Colonic mucosa (tissue), 4 donors: ENCODE results near the gene TAF5. TPM values are rescaled to one million over a fixed set of nuclear protein-coding genes. Genes with fewer than 3 reads are reported as not detected.

Experiments
- DNase-seq: peaks from one replicate; pipeline ENCODE4 v3.0.0-alpha.2; 2020
- H3K27ac ChIP-seq: fragments of 200-600 bp; one replicate; pipeline ENCODE4 v1.8.0; 2021
- H3K27me3 ChIP-seq: fragments of 200-600 bp; one replicate; pipeline ENCODE4 v1.8.0; 2021
- H3K36me3 ChIP-seq: fragments of 200-600 bp; one replicate; pipeline ENCODE4 v1.8.0; 2021
- H3K4me1 ChIP-seq: fragments of 200-600 bp; one replicate; pipeline ENCODE4 v1.8.0; 2021; ENCODE audit warnings: mild to moderate bottlenecking
- H3K4me3 ChIP-seq: fragments of 200-600 bp; one replicate; pipeline ENCODE4 v1.8.0; 2021
- H3K9ac ChIP-seq, 2 donors: one replicate each; pipeline ENCODE4 v1.7.0; 2013; ENCODE audit warnings: control low read depth in 2 of 2, low read depth in 2 of 2, low read length in 2 of 2
- H3K9me3 ChIP-seq: fragments of 200-600 bp; one replicate; pipeline ENCODE4 v1.8.0; 2021
- intact Hi-C: fragments of 100-400 bp; cut with DNase I; formaldehyde crosslinking; loops from one replicate; pipeline ENCODE4 v1.14.1; 2022
- microRNA-seq: library from miRNA; unstranded; fragments of <30 nt; microRNA quantifications from one replicate; pipeline ENCODE4, GENCODE V29; 2019
- total RNA-seq, 2 donors: library from RNA; stranded (reverse); fragmentation: NEBNext Ultra II Directional in 1 of 2; extraction: Animal tissue kit (Norgen Biotek cat#: 25700) in 1 of 2; gene quantifications; one replicate each; pipeline ENCODE4 v1.2.1, GENCODE V29; 2021
- TF ChIP-seq, protein P1 (sequence below): fragments of 200-600 bp; IDR thresholded peaks from one replicate; pipeline ENCODE4 v1.8.0; 2022; ENCODE audit warnings: antibody characterized with exemption, mild to moderate bottlenecking
- donor health status: healthy.
- donor health status: DM: no; HTN: no; CAD: no.
- donor health status: DM: no; HTN: no; CAD: no.

Gene TAF5
- total RNA-seq, 2 donors from 2014 or later: 5.5 to 10.3 TPM

DNA sequence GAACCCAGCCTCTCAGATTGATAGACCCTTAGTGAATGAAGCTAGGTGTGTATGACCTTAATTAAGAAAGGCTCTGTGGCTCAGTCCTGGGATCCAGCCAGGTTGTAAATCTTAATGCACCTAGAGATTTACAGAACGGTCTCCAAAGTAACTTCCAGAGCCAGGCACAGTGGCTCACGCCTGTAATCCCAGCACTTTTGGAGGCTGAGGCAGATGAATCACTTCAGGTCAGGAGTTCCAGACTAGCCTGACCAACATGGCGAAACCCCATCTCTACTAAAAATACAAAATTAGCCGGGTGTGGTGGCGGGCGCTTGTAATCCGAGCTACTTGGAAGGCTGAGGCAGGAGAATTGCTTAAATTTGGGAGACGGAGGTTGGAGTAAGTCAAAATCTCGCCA, 60.1 kb downstream of the TAF5 start:
- H3K27me3 ChIP-seq: no peaks in the 10 kb centered on the region
- no peaks in the 10 kb centered on the region for H3K4me1 ChIP-seq
- H3K36me3 ChIP-seq: peaks cover 11% of the 10 kb centered on the region
- no peak overlapping the region for H3K9ac ChIP-seq
- no peak for DNase-seq
- TF ChIP-seq, protein P1, sequence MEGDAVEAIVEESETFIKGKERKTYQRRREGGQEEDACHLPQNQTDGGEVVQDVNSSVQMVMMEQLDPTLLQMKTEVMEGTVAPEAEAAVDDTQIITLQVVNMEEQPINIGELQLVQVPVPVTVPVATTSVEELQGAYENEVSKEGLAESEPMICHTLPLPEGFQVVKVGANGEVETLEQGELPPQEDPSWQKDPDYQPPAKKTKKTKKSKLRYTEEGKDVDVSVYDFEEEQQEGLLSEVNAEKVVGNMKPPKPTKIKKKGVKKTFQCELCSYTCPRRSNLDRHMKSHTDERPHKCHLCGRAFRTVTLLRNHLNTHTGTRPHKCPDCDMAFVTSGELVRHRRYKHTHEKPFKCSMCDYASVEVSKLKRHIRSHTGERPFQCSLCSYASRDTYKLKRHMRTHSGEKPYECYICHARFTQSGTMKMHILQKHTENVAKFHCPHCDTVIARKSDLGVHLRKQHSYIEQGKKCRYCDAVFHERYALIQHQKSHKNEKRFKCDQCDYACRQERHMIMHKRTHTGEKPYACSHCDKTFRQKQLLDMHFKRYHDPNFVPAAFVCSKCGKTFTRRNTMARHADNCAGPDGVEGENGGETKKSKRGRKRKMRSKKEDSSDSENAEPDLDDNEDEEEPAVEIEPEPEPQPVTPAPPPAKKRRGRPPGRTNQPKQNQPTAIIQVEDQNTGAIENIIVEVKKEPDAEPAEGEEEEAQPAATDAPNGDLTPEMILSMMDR: no peak
- no peaks in the 10 kb centered on the region for H3K9me3 ChIP-seq
- intact Hi-C loops: no loop called here
- H3K27ac ChIP-seq: no peak overlapping the region
- no peak overlapping the region for H3K4me3 ChIP-seq

DNA sequence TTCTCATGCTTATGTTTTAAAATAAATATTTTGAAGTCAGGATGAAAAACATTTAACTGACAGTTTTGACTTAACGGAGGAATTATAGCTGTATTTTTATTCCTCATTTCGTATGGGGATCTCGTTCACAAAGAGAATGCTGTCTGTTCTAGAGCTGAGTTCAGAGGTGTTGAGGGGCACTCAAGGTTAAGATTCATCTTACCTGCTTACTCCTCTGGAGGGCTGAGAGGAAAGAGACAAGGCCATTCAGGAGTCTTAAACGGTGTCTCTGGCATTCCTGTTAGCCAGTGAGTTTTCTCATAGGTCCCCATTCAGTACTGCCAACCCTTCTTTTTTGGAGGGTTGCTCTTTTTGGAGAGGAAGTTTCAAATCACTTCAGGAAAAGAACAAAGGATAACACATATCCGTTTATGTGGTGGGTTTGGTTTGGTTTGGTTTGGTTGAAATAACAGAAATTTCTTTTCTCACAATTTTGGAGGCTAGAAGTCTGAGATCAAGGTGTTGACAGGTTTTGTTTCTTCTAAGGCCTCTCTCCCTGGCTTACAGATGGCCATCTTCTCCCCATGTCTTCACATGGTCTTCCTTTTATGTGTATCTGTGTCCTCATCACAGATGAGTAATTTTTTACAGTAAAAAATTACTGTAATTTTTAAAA, 61.3 kb downstream of the TAF5 start:
- no peak overlapping the region for H3K4me3 ChIP-seq
- no peak overlapping the region for H3K27ac ChIP-seq
- no peak for DNase-seq
- no peaks in the 10 kb centered on the region for H3K9me3 ChIP-seq
- intact Hi-C loops: no loop called here
- H3K27me3 ChIP-seq: no peaks in the 10 kb centered on the region
- no peak overlapping the region for H3K9ac ChIP-seq
- H3K36me3 ChIP-seq: peaks cover 5% of the 10 kb centered on the region
- no peaks in the 10 kb centered on the region for H3K4me1 ChIP-seq
- TF ChIP-seq, protein P1: no peak

DNA sequence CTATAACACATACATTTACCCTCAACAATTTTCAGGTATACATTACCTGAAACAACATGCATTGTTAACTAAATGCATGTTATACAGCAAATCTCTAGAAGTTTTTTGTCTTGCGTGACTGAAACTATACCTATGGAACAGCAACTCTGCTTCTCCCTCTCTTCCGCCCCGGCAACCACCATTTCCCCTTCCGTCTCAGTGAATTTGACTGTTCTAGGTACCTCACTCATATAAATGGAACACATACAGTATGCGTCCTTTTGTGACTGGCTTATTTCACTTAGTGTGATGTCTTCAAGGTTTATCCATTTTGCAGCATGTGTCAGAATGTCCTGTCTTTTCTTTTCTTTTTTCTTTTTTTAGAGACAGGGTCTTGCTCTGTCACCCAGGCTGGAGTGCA, 61.9 kb downstream of the TAF5 start:
- Histone ChIP-seq H3K9ac (no peak overlapping the region), H3K4me1 (no peaks in the 10 kb centered on the region), H3K4me3 (no peak overlapping the region), H3K27ac (no peak overlapping the region), H3K27me3 (no peaks in the 10 kb centered on the region), H3K9me3 (no peaks in the 10 kb centered on the region), H3K36me3 (peaks cover 4% of the 10 kb centered on the region)
- no peak for DNase-seq
- intact Hi-C loops: no loop called here
- TF ChIP-seq, protein P1: no peak

DNA sequence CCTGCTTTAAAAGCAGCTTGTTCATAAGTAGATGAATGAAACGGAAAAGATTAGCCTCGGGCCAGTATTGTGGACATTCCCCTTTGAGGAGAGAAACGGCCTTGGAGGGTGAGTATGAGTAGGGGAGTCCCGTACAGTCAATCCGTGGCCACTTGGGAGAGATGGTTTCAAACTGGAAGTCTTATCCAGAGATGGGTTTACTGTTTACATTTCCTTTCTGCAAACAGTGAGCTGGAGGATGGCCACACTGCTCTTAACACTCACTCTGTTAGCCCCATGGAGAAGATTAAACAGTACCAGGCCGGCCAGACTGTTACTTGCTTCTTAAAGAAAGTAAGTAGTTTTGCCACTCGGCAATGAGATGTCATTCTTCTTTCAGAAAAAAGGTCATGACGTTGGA, 64.1 kb downstream of the TAF5 start:
- intact Hi-C loops: no loop called here
- H3K9ac ChIP-seq: no peak overlapping the region
- H3K27me3 ChIP-seq: no peaks in the 10 kb centered on the region
- no peaks in the 10 kb centered on the region for H3K9me3 ChIP-seq
- no peak overlapping the region for H3K27ac ChIP-seq
- H3K4me3 ChIP-seq: no peak overlapping the region
- no peaks in the 10 kb centered on the region for H3K4me1 ChIP-seq
- no peaks in the 10 kb centered on the region for H3K36me3 ChIP-seq
- DNase-seq: no peak
- TF ChIP-seq, protein P1: no peak

DNA sequence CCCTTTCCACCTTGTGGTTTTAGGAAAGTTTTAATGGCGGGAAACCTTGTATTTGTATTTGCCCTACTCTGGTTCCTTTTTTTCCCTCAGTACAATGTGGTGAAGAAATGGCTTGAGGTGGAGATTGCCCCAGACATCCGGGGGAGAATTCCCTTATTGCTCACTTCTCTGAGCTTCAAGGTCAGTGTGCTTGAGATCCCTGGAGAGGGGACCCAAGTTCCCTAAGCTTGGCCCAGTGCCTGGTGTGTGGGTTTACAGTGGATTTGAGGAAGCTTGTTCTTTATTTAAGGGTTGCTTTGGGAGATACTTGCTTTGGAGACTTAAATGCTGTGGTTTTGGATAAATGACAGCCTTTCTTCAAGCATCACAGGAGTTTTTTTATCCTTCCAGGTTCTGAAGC, 66.1 kb downstream of the TAF5 start:
- no peaks in the 10 kb centered on the region for H3K9me3 ChIP-seq
- H3K27ac ChIP-seq: no peak overlapping the region
- H3K36me3 ChIP-seq: no peaks in the 10 kb centered on the region
- TF ChIP-seq, protein P1: no peak
- H3K4me1 ChIP-seq: no peaks in the 10 kb centered on the region
- H3K9ac ChIP-seq: no peak overlapping the region
- no peak for DNase-seq
- no peaks in the 10 kb centered on the region for H3K27me3 ChIP-seq
- H3K4me3 ChIP-seq: no peak overlapping the region
- intact Hi-C loops: no loop called here

Small RNAs within 50 kb of the gene (microRNA-seq; reads per million reads assigned to microRNA genes)
- gene MIR1307: 3,346 reads per million, percentile 87 among the genes with 10 or more reads in this experiment

Other genes starting within 250 kb of the TAF5 start
- 10 to 100 TPM; 59.6 to 89.5 TPM for gene NT5C2, start 174.7 kb upstream of the TAF5 start, total RNA-seq
- not detected for gene RPEL1, start 122.1 kb upstream of the TAF5 start, total RNA-seq
- 1 to 10 TPM in 1 of 2 donors, under 1 TPM in 1; 0.44 to 1.4 TPM for gene INA, start 90.8 kb upstream of the TAF5 start, total RNA-seq
- gene PCGF6, start 16.8 kb upstream of the TAF5 start, total RNA-seq: 1 to 10 TPM; 7.6 to 8.6 TPM
- gene ATP5MK, start 28.5 kb downstream of the TAF5 start, total RNA-seq: 100 to 1,000 TPM; 551 to 577 TPM
- gene PDCD11, start 28.6 kb downstream of the TAF5 start, total RNA-seq: 10 to 100 TPM; 14.9 to 33.6 TPM
- 1 to 10 TPM; 3.5 to 8.0 TPM for gene CALHM2, start 84.4 kb downstream of the TAF5 start, total RNA-seq
- not detected for gene CALHM1, start 90.9 kb downstream of the TAF5 start, total RNA-seq
- gene CALHM3, start 111.3 kb downstream of the TAF5 start, total RNA-seq: not detected
- gene NEURL1, start 125.7 kb downstream of the TAF5 start, total RNA-seq: 10 to 100 TPM; 40.2 to 46.1 TPM